ENCODE results near the gene RNF208. TPM values are rescaled to one million over a fixed set of nuclear protein-coding genes. Genes with fewer than 3 reads are reported as not detected.

The RNF208 gene
- total and polyA plus RNA-seq, 10 of the 15 experiments (the other 5 are each of a cell fraction or from before 2014, with no cell fraction given), result 0.06 to 10.7 (median 0.77) TPM

- TF ChIP-seq ZBED1 (IDR thresholded peaks at IDR 0.05; ENCODE audit: borderline replicate concordance), result no peak
- TF ChIP-seq NR2F1 (conservative IDR thresholded peaks at IDR 0.05), result no peak
- TF ChIP-seq ESRRA (IDR thresholded peaks at IDR 0.05; ENCODE audit: low read length), result no peak
- no peak for TF ChIP-seq SIX5 (IDR thresholded peaks at IDR 0.05; ENCODE audit: low read depth, low read length, severe bottlenecking)
- TF ChIP-seq FOXM1 (IDR thresholded peaks at IDR 0.05; ENCODE audit: low read depth, low read length), result no peak
- no peak for TF ChIP-seq ZBTB11 (CRISPR knock-in tag; IDR thresholded peaks at IDR 0.05)
- no peak for TF ChIP-seq TCF7 (IDR thresholded peaks at IDR 0.05; ENCODE audit: borderline replicate concordance)
These were observed 8.1 kb upstream of the RNF208 start (continued) for GRCh38 chr9:137229903-137230704.
